D721Med (cell line): ENCODE data around the gene CCNB1.
"Not testable (repeated sequence)": the region's sequence is repeated elsewhere in the genome, so short reads cannot be mapped to it uniquely, and the experiment has no call there.

Experiments used
- DNase-seq: peaks from one replicate; pipeline ENCODE4 v3.0.0; 2011; ENCODE audit warnings: low spot score; ENCODE audit not compliant: insufficient read length
- FAIRE-seq: peaks from 2 replicates; lab custom pipeline; 2011; peaks lifted over from hg19 to GRCh38; lab: Jason Lieb, UNC
- CTCF ChIP-seq: IDR thresholded peaks from 2 replicates; pipeline ENCODE4 v1.5.1; 2012; ENCODE audit warnings: mild to moderate bottlenecking, control low read depth; ENCODE audit not compliant: insufficient read depth; ENCODE audit errors: missing control alignments

Gene CCNB1

GRCh38 chr5:69219939-69220338 is 53.0 kb downstream of the CCNB1 start:
- DNase-seq (no peak), FAIRE-seq (no peak)
- TF ChIP-seq CTCF = no peak

- DNase-seq, FAIRE-seq: not testable (repeated sequence)
Observed at GRCh38 chr5:69220371-69220770, 53.4 kb downstream of the CCNB1 start.

- DNase-seq, FAIRE-seq: not testable (repeated sequence)
Observed at GRCh38 chr5:69220833-69221232, 53.9 kb downstream of the CCNB1 start.

- DNase-seq (no peak), FAIRE-seq (no peak)
- TF ChIP-seq CTCF = no peak
Observed at GRCh38 chr5:69224520-69224919, 57.6 kb downstream of the CCNB1 start.

DNA sequence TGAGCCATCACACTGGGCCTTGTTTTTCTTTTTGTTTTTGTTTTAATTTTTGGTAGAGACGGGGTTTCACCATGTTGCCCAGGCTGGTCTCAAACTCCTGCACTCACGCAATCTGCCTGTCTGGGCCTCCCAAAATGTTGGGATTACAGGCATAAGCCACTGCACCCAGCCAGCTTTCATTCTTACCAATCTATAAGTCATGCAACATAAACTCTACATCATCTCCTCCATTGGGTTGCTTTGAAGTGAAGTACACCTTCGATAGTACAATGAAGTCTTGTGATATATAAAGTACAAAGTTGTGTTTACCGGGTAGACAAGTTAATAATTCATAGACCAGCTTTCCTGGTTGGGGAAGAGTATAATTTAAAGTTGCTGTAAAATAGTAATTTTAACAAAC is 58.9 kb downstream of the CCNB1 start:
- no peak for DNase-seq

More for the DNA sequence above, 58.9 kb downstream of the CCNB1 start:
- TF ChIP-seq CTCF = no peak
- FAIRE-seq = no peak
